ENCODE data around the gene ZC3H12A.

DNA sequence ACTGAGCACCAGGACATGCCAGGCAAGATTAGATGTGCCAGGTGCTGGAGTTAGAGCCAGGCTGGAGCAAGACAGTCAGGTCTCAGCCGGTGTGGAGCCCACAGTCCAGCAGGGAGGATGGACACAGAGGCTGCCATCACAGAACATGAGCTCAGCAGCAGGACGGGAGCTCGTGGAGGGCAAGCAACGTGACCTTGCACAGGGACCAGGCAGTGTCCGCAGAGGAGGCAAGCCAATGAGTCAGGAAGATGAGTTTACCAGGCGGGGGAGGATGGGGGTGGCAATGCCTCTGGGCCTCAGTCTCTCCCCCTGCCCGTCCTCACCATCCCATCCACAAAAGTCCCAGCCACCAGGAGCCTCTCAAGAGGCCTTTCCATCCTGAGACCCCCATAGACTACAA is 20.7 kb upstream of the ZC3H12A start:
- TF ChIP-seq POLR2AphosphoS5 (IDR thresholded peaks at IDR 0.05; ENCODE audit: low read depth, low read length) (no peak), TCF7L2 (IDR thresholded peaks at IDR 0.05; ENCODE audit: low read depth, low read length) (no peak)
- TF ChIP-seq, protein P1, sequence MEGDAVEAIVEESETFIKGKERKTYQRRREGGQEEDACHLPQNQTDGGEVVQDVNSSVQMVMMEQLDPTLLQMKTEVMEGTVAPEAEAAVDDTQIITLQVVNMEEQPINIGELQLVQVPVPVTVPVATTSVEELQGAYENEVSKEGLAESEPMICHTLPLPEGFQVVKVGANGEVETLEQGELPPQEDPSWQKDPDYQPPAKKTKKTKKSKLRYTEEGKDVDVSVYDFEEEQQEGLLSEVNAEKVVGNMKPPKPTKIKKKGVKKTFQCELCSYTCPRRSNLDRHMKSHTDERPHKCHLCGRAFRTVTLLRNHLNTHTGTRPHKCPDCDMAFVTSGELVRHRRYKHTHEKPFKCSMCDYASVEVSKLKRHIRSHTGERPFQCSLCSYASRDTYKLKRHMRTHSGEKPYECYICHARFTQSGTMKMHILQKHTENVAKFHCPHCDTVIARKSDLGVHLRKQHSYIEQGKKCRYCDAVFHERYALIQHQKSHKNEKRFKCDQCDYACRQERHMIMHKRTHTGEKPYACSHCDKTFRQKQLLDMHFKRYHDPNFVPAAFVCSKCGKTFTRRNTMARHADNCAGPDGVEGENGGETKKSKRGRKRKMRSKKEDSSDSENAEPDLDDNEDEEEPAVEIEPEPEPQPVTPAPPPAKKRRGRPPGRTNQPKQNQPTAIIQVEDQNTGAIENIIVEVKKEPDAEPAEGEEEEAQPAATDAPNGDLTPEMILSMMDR (IDR thresholded peaks at IDR 0.05): no peak
- TF ChIP-seq, protein P2, sequence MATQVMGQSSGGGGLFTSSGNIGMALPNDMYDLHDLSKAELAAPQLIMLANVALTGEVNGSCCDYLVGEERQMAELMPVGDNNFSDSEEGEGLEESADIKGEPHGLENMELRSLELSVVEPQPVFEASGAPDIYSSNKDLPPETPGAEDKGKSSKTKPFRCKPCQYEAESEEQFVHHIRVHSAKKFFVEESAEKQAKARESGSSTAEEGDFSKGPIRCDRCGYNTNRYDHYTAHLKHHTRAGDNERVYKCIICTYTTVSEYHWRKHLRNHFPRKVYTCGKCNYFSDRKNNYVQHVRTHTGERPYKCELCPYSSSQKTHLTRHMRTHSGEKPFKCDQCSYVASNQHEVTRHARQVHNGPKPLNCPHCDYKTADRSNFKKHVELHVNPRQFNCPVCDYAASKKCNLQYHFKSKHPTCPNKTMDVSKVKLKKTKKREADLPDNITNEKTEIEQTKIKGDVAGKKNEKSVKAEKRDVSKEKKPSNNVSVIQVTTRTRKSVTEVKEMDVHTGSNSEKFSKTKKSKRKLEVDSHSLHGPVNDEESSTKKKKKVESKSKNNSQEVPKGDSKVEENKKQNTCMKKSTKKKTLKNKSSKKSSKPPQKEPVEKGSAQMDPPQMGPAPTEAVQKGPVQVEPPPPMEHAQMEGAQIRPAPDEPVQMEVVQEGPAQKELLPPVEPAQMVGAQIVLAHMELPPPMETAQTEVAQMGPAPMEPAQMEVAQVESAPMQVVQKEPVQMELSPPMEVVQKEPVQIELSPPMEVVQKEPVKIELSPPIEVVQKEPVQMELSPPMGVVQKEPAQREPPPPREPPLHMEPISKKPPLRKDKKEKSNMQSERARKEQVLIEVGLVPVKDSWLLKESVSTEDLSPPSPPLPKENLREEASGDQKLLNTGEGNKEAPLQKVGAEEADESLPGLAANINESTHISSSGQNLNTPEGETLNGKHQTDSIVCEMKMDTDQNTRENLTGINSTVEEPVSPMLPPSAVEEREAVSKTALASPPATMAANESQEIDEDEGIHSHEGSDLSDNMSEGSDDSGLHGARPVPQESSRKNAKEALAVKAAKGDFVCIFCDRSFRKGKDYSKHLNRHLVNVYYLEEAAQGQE (IDR thresholded peaks at IDR 0.05; ENCODE audit: insufficient read depth in 1 of 2, low read depth in 2 of 2, low read length in 1 of 2): no peak

Data from Panc1 (cell line).